HG02938 (cell line): Measurements from ENCODE around the gene SLC7A9.
"Not testable (repeated sequence)": the region's sequence is repeated elsewhere in the genome, so short reads cannot be mapped to it uniquely, and the experiment has no call there.

Experiments
- ATAC-seq: cut with Tn5 transposase; IDR thresholded peaks from one replicate; pipeline ENCODE4 v1.9.1; 2021; ENCODE audit warnings: mild to moderate bottlenecking, moderate library complexity; ENCODE audit not compliant: unreplicated experiment

Gene SLC7A9

GRCh38 chr19:32809254-32809653 is 60.3 kb downstream of the SLC7A9 start:
- no peak for ATAC-seq

GRCh38 chr19:32808236-32808635 is 61.3 kb downstream of the SLC7A9 start:
- no peak for ATAC-seq

GRCh38 chr19:32802840-32803239 is 66.7 kb downstream of the SLC7A9 start:
- ATAC-seq = no peak

GRCh38 chr19:32800754-32801153 is 68.8 kb downstream of the SLC7A9 start:
- ATAC-seq = no peak

- ATAC-seq = no peak
Measured at GRCh38 chr19:32800191-32800590, 69.4 kb downstream of the SLC7A9 start.

- ATAC-seq = no peak
Measured at GRCh38 chr19:32798201-32798600, 71.4 kb downstream of the SLC7A9 start.

- ATAC-seq = no peak
Measured at GRCh38 chr19:32789429-32789828, 80.1 kb downstream of the SLC7A9 start.

- ATAC-seq = not testable (repeated sequence)
Measured at GRCh38 chr19:32787895-32788294, 81.7 kb downstream of the SLC7A9 start.

GRCh38 chr19:32787161-32787813 is 82.3 kb downstream of the SLC7A9 start:
- not testable (repeated sequence) for ATAC-seq

GRCh38 chr19:32782089-32782488 is 87.5 kb downstream of the SLC7A9 start:
- ATAC-seq = not testable (repeated sequence)

- ATAC-seq = no peak
Measured at GRCh38 chr19:32781280-32781679, 88.3 kb downstream of the SLC7A9 start.
